ENCODE measurements around the gene FUT3.

The FUT3 gene

DNA sequence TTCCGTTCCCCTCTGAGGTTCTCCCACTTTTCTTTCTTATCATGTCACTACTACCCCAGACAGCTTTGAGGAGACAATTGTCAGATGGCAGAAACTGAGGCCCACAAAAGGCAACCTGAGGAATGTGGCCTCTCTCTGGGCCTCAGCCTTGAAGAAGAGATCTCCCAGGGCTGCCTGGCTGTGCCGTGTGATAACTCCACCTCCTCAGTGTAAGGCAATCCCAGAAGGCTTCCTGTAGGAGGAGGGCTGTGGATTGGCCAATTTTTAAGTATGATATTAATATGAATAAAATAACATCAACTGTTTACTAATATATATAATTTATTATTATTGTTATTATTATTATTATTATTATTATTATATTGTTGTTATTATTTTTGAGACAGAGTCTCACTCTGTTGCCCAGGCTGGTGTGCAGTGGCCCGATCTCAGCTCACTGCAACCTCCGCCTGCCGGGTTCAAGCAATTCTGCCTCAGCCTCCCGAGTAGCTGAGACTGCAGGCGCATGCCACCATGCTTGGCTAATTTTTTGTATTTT, 55.8 kb downstream of the FUT3 start:
- no peak overlapping the region for H4K8ac ChIP-seq (ENCODE audit: low read depth, low read length)
- no peak overlapping the region for H2BK5ac ChIP-seq (ENCODE audit: low read length)
- no peak overlapping the region for H2BK15ac ChIP-seq (replicated peaks; ENCODE audit: low read depth)
- no peak overlapping the region for H2BK120ac ChIP-seq (ENCODE audit: low read depth, low read length)
- H3K4me2 ChIP-seq (ENCODE audit: low read length) = no peak overlapping the region
- DNase-seq = no peak
- WGBS (ENCODE audit: extremely low coverage, insufficient coverage, low lambda C conversion rate) = no CpG with 5 or more reads among the region's 7 CpGs
- H3K27ac ChIP-seq (ENCODE audit: low read depth, low read length) = no peak overlapping the region
- no peaks in the 10 kb centered on the region for H3K4me1 ChIP-seq (ENCODE audit: control insufficient read depth, low read depth, low read length)
- H3K36me3 ChIP-seq (ENCODE audit: control insufficient read depth, insufficient read depth, low read length) = no peaks in the 10 kb centered on the region
- no peak overlapping the region for H3K4ac ChIP-seq (ENCODE audit: low read depth, low read length)
- H3K79me1 ChIP-seq (ENCODE audit: low read length) = no peaks in the 10 kb centered on the region
- H3K23ac ChIP-seq (ENCODE audit: low read length) = no peak overlapping the region
- H3K4me3 ChIP-seq (ENCODE audit: low read length) = no peak overlapping the region
- no peak overlapping the region for H2AK5ac ChIP-seq (ENCODE audit: low read length)
- no peak overlapping the region for H3K56ac ChIP-seq (ENCODE audit: low read length)
- H4K5ac ChIP-seq (ENCODE audit: low read length) = no peak overlapping the region
- H3K9ac ChIP-seq (ENCODE audit: low read length) = no peak overlapping the region
- H3K79me2 ChIP-seq (ENCODE audit: control insufficient read depth, insufficient read depth, low read length) = no peaks in the 10 kb centered on the region
- no peak overlapping the region for H3K18ac ChIP-seq (ENCODE audit: low read length)
- H3K27me3 ChIP-seq (ENCODE audit: insufficient read depth, low read length, poor library complexity) = no peaks in the 10 kb centered on the region

DNA sequence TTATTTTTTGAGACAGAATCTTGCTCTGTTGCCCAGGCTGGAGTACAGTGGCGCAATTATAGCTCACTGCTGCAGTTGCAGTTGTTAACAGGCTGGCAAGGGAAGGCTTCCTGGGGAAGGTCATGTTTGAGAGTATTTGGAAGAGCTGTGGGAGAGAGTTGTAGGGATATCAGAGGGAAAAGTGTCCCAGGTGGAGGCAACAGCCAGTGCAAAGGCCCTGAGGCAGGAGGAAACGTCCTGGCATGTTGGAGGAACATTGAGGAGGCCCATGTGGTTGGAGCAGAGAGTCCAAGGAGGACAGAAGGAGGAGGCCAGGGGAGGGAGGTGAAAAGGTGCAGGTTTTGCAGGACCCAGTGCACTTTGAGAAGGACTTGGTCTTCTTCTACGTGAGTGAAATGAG, 58.1 kb downstream of the FUT3 start:
- peaks cover 2% of the 10 kb centered on the region for H3K4me1 ChIP-seq (ENCODE audit: control insufficient read depth, low read depth, low read length)
- no peak overlapping the region for H3K27ac ChIP-seq (ENCODE audit: low read depth, low read length)
- no peak overlapping the region for H4K5ac ChIP-seq (ENCODE audit: low read length)
- no peak overlapping the region for H3K4me3 ChIP-seq (ENCODE audit: low read length)
- no peak overlapping the region for H3K4ac ChIP-seq (ENCODE audit: low read depth, low read length)
- no peak overlapping the region for H3K4me2 ChIP-seq (ENCODE audit: low read length)
- H3K36me3 ChIP-seq (ENCODE audit: control insufficient read depth, insufficient read depth, low read length) = peaks cover 2% of the 10 kb centered on the region
- H3K79me2 ChIP-seq (ENCODE audit: control insufficient read depth, insufficient read depth, low read length) = peaks cover 2% of the 10 kb centered on the region
- H2BK120ac ChIP-seq (ENCODE audit: low read depth, low read length) = no peak overlapping the region
- H3K56ac ChIP-seq (ENCODE audit: low read length) = no peak overlapping the region
- no peak overlapping the region for H3K9ac ChIP-seq (ENCODE audit: low read length)
- H2BK5ac ChIP-seq (ENCODE audit: low read length) = no peak overlapping the region
- no peak overlapping the region for H2BK15ac ChIP-seq (replicated peaks; ENCODE audit: low read depth)
- H3K18ac ChIP-seq (ENCODE audit: low read length) = no peak overlapping the region
- no peak overlapping the region for H2AK5ac ChIP-seq (ENCODE audit: low read length)
- H3K23ac ChIP-seq (ENCODE audit: low read length) = no peak overlapping the region
- H3K79me1 ChIP-seq (ENCODE audit: low read length) = peaks cover 4% of the 10 kb centered on the region
- no peak overlapping the region for H4K8ac ChIP-seq (ENCODE audit: low read depth, low read length)
- no peaks in the 10 kb centered on the region for H3K27me3 ChIP-seq (ENCODE audit: insufficient read depth, low read length, poor library complexity)
- DNase-seq = no peak
- WGBS (ENCODE audit: extremely low coverage, insufficient coverage, low lambda C conversion rate) = no CpG with 5 or more reads among the region's 3 CpGs

Measured in mesendoderm (in vitro differentiated cells).